GM19397 (cell line): Measurements from ENCODE around the gene COX19.
"Not testable (repeated sequence)": the region's sequence is repeated elsewhere in the genome, so short reads cannot be mapped to it uniquely, and the experiment has no call there.

Experiments
- ATAC-seq: cut with Tn5 transposase; IDR thresholded peaks from one replicate; pipeline ENCODE4 v1.9.1; 2021; ENCODE audit warnings: mild to moderate bottlenecking, moderate library complexity; ENCODE audit not compliant: unreplicated experiment

Gene COX19

GRCh38 chr7:1011297-1012003, 36.1 kb upstream of the COX19 start:
- peak; percentile 51 for ATAC-seq

GRCh38 chr7:1010226-1010625, 34.9 kb upstream of the COX19 start:
- ATAC-seq, result no peak

DNA sequence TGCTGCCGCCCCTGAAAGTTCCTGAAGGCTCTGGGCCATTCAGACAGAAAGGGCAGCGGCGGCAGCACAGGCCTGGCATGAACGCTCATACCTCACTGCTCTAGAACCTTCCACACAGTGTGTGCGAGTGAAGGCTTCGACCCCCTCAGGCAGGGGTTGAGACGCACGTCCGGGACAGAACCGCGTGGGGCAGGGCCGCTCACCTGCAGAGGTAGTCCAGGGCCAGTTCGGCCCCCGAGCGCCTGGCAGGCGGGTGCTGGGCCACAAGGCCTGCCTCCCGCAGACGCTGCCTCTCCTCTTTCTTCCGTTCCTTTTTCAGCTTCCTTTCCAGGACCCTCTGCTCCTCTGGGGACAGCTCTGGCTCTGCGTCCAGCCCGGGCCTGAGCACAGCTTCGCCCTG, 34.4 kb upstream of the COX19 start:
- ATAC-seq, result no peak

GRCh38 chr7:1008733-1009363, 33.5 kb upstream of the COX19 start:
- ATAC-seq, result no peak

DNA sequence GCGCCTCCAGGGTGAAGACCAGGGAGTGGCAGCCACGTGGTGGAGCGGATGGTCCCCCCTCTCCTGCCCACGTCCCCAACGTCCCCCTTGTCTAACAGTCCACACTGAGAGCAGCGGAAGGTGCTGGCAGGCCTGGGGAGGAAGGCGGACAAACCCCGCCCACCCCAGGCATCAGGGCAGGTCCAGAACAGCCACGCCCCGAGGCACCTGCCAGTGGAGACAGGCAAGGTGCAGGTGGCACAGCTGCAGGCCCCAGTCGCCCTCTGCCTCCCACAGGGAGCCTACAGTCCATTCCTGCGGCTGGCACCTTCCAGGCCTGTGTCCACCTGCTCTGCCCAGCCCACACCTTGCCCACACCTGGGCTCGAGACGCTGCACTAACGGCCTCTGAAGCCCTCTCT, 32.6 kb upstream of the COX19 start:
- no peak for ATAC-seq

- ATAC-seq, result no peak
Observed at GRCh38 chr7:1005303-1005702, 30.0 kb upstream of the COX19 start.

DNA sequence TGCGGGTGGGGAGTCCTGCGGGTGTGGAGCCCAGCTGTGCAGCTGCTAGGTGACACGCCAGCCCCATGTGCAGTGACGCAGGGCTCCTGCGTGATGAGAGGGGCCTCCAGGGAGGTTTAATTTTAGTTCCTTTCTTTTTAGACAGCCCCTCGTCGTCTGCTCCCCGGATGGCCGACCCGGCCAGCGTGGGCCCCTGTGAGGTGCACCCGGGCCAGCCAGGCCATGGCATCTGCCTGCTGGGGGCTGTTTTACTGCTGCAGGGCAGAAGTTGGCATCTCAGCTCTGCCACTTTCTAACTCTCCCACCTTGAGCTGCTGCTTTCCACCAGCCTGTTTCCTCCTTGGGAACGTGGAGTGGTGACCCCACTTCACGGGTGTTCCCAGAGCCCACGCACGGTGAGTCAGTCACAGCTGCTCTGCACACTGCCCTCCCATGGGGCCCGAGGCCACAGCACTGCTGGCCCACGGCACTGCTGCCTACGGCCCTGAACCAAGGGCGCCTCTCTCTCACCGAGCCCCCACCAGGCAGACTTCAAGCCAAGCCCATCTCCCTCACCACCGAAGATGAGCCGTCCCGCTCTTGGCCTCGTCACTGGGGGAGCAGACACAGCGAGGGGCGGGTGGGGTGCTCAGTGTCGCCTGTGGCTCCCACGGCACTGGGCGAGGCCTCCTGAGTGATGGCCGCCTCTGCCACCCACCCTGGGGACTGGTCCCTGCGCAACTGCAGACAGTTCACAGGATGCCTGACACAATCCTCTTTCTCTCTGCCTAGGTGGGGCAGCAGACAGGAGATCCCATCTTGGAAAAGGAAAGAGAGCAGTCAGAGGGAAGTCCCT, 28.9 kb upstream of the COX19 start:
- ATAC-seq, result no peak

DNA sequence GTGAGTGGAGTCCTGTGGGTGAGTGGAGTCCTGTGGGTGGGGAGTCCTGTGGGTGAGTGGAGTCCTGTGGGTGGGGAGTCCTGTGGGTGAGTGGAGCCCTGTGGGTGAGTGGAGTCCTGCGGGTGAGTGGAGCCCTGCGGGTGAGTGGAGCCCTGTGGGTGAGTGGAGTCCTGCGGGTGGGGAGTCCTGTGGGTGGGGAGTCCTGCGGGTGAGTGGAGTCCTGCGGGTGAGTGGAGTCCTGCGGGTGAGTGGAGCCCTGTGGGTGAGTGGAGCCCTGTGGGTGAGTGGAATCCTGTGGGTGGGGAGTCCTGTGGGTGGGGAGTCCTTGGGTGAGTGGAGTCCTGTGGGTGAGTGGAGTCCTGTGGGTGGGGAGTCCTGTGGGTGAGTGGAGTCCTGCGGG, 27.1 kb upstream of the COX19 start:
- ATAC-seq, result not testable (repeated sequence)

GRCh38 chr7:1002026-1002425, 26.7 kb upstream of the COX19 start:
- not testable (repeated sequence) for ATAC-seq

GRCh38 chr7:1001069-1001770, 25.9 kb upstream of the COX19 start:
- ATAC-seq, result not testable (repeated sequence)

GRCh38 chr7:999941-1000935, 24.9 kb upstream of the COX19 start:
- ATAC-seq, result no peak

GRCh38 chr7:999149-999879, 24.0 kb upstream of the COX19 start:
- no peak for ATAC-seq

GRCh38 chr7:997404-998395, 22.4 kb upstream of the COX19 start:
- no peak for ATAC-seq

- no peak for ATAC-seq
Observed at GRCh38 chr7:996079-996872, 20.9 kb upstream of the COX19 start.

DNA sequence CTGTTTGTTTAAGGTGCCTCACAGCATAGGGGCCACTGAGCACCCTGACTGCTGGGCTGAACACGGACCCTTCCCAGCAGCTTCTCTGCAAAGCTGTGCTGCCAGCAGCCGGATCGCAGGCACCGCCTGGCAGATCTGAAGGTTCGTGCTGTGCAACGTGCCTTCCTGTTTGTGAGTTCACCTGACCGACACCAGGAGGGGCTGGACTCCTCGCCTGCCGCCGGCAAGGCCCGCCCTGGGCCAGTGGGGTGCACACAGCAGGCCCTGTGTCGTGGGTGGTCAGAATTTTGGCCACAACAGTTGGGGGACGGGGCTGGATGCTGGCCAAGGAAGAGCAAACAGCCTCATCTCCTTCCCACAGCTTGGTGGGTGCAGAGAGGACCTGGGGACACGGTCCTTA, 20.2 kb upstream of the COX19 start:
- no peak for ATAC-seq

DNA sequence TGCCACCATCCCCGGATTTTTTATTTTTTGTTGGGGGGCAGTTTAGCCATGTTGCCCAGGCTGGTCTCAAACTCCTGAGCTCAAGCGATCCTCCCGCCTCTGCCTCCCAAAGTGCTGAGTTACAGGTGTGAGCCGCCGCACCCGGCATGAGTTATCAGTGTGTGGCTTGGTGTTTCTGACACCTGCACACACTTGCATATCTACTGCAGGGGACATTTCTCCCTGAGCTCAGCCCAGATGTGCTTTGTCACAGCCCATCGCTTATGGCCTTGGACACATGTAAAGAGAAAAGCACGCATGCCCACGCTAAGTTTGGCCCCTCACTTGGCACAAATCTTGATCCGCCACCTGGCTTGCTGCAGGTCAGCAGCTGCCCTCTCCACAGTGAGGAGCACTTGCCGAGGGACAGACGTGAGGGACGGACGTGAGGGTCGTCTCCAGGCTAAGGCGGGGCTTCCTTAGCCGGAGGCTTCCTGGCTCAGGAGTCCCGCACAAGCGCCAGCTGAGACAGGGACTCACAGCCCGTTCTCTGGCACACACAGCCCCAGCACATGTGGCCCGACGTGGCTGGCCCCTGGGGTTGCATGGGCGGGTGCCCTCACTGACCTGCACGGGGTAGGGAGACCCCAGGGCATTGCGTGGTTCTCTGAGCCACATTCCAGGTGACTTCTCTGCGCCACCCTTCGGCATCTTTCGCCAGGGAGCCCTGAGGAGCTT, 19.4 kb upstream of the COX19 start:
- no peak for ATAC-seq
